K562 (cell line): Measurements from ENCODE around the gene PPARD. TPM values are rescaled to one million over a fixed set of nuclear protein-coding genes. Genes with fewer than 3 reads are reported as not detected.

ENCODE experiments used
- ATAC-seq: fragments of 200-7000 bp; cut with Tn5 transposase; 3 replicates; pipeline ENCODE4 v1.9.1; 2020; ENCODE audit warnings: moderate library complexity
- BruUV-seq: library from RNA; stranded (reverse); fragments of 400-500 nt; replicated peaks from 2 replicates; lab custom pipeline; 2021; lab: Mats Ljungman, UMichigan
- CTCF ChIA-PET: fragments of 300-600 bp; formaldehyde crosslinking; extraction: SDS; loops from one replicate; lab custom pipeline; 2021; ENCODE audit warnings: low intra/inter-chr PET ratio; lab: Yijun Ruan, JAX
- POLR2A ChIA-PET: fragments of 300-600, 350-650 bp; sonication (Branson Sonifier 250); formaldehyde crosslinking; extraction: SDS; loops from one replicate; lab custom pipeline; 2021; ENCODE audit warnings: antibody characterized with exemption, inconsistent platforms; lab: Yijun Ruan, JAX
- DNase-seq, 4 experiments: peaks; one replicate each; pipeline versions ENCODE4 v3.0.0 to v3.0.0-alpha.2; 2011 to 2018; ENCODE audit warnings: low spot score in 3 of 4, mixed read lengths in 3 of 4; ENCODE audit errors: extremely low read depth in 1 of 4
- FAIRE-seq: peaks from 2 replicates; lab custom pipeline; 2011; peaks lifted over from hg19 to GRCh38; lab: Jason Lieb, UNC
- H2AFZ ChIP-seq: 2 replicates; pipeline ENCODE4 v1.6.0; 2011; ENCODE audit warnings: low read depth, low read length, control low read depth, inconsistent platforms
- H3K27ac ChIP-seq: fragments of 200-600 bp; 3 replicates; pipeline ENCODE4 v1.8.0; 2011; ENCODE audit warnings: low read depth, mild to moderate bottlenecking, control low read depth, inconsistent platforms, low read length, moderate library complexity, mixed read lengths; ENCODE audit errors: extremely low read depth
- H3K27me3 ChIP-seq, 2 experiments: fragments of 300-600 bp in 1 of 2; 2 replicates in 1 of 2; 3 replicates in 1 of 2; pipeline versions ENCODE4 v1.6.0 to v1.8.0; 2011; ENCODE audit warnings: inconsistent platforms in 2 of 2, low read length in 2 of 2, mild to moderate bottlenecking in 1 of 2, mixed read lengths in 1 of 2, moderate library complexity in 1 of 2; ENCODE audit not compliant: control insufficient read depth in 2 of 2, insufficient read depth in 2 of 2
- H3K36me3 ChIP-seq: fragments of 300-600 bp; 3 replicates; pipeline ENCODE4 v1.8.0; 2011; ENCODE audit warnings: mild to moderate bottlenecking, low read length, inconsistent platforms; ENCODE audit not compliant: control insufficient read depth, insufficient read depth
- H3K4me1 ChIP-seq, 2 experiments: fragments of 200-600 bp in 1 of 2; replicated peaks in 1 of 2; 2 replicates in 1 of 2; 3 replicates in 1 of 2; pipeline versions ENCODE4 v1.5.1 to v1.8.0; 2011; ENCODE audit warnings: inconsistent platforms in 2 of 2, low read length in 2 of 2, mild to moderate bottlenecking in 1 of 2, mixed read lengths in 1 of 2, moderate library complexity in 1 of 2; ENCODE audit not compliant: control insufficient read depth in 2 of 2, insufficient read depth in 2 of 2
- H3K4me2 ChIP-seq: 2 replicates; pipeline ENCODE4 v1.6.1; 2011; ENCODE audit warnings: low read length, control low read depth, inconsistent platforms, mixed read lengths; ENCODE audit not compliant: insufficient read depth
- H3K4me3 ChIP-seq: fragments of 200-600 bp; sonication (generic), shearing (Covaris generic); 2 replicates; pipeline ENCODE4 v1.5.1; 2016; ENCODE audit warnings: control low read depth, inconsistent platforms
- H3K79me2 ChIP-seq: fragments of 200-600 bp; 3 replicates; pipeline ENCODE4 v1.8.0; 2011; ENCODE audit warnings: low read length, inconsistent platforms; ENCODE audit not compliant: control insufficient read depth, insufficient read depth
- H3K9ac ChIP-seq, 2 experiments: 2 replicates each; pipeline versions ENCODE4 v1.6.0 to v1.6.1; 2011; ENCODE audit warnings: low read depth in 2 of 2, low read length in 2 of 2, control low read depth in 1 of 2, inconsistent platforms in 1 of 2, mild to moderate bottlenecking in 1 of 2, mixed read lengths in 1 of 2; ENCODE audit not compliant: insufficient read depth in 1 of 2
- H3K9me1 ChIP-seq: one replicate; pipeline ENCODE4 v1.6.0; 2011; ENCODE audit warnings: inconsistent platforms, mild to moderate bottlenecking, low read length, moderate library complexity; ENCODE audit not compliant: control insufficient read depth, insufficient read depth
- H3K9me3 ChIP-seq: replicated peaks from 2 replicates; pipeline ENCODE4 v1.5.1; 2011; ENCODE audit warnings: low read depth, low read length, inconsistent platforms; ENCODE audit not compliant: control insufficient read depth, insufficient read depth
- H4K20me1 ChIP-seq: replicated peaks from 2 replicates; pipeline ENCODE4 v1.6.1; 2011; ENCODE audit warnings: low read length, inconsistent platforms, mixed read lengths; ENCODE audit not compliant: control insufficient read depth, insufficient read depth
- CEBPG ChIP-seq, 3 experiments: fragments of 200-800 bp in 1 of 3; sonication (Bioruptor generic) in 1 of 3; sonication (generic) in 1 of 3; formaldehyde crosslinking in 1 of 3; IDR thresholded peaks in 2 of 3; conservative IDR thresholded peaks in 1 of 3; 2 replicates each; pipeline versions ENCODE4 v1.6.1 to v1.8.0; 2016 to 2022; ENCODE audit warnings: missing compliant biosample characterization in 2 of 3, missing genetic modification characterization in 2 of 3, mild to moderate bottlenecking in 1 of 3, missing genetic modification reagents in 1 of 3
- HNRNPLL ChIP-seq: fragments of 200-400 bp; formaldehyde crosslinking; IDR thresholded peaks from 2 replicates; pipeline ENCODE4 v1.6.1; 2017; ENCODE audit warnings: low read length, low read depth, mild to moderate bottlenecking; ENCODE audit not compliant: poor library complexity, severe bottlenecking
- KDM1A ChIP-seq, 2 experiments: fragments of 450-650 bp; IDR thresholded peaks; 2 replicates each; pipeline ENCODE4 v1.6.1; 2016; ENCODE audit warnings: mild to moderate bottlenecking in 2 of 2
- MCM5 ChIP-seq: fragments of 450-650 bp; IDR thresholded peaks from 2 replicates; pipeline ENCODE4 v1.6.1; 2016; ENCODE audit warnings: low read depth
- RNF2 ChIP-seq: sonication (generic); IDR thresholded peaks from 2 replicates; pipeline ENCODE4 v1.6.1; 2016
- SMAD2 ChIP-seq: fragments of 150-350 bp; IDR thresholded peaks from 2 replicates; pipeline ENCODE4 v1.6.1; 2014; ENCODE audit warnings: low read depth, mild to moderate bottlenecking, low read length
- SRSF7 ChIP-seq: fragments of 200-400 bp; formaldehyde crosslinking; optimal IDR thresholded peaks from 2 replicates; pipeline ENCODE3; 2017; ENCODE audit warnings: mild to moderate bottlenecking, low read depth, low read length
- ZC3H4 ChIP-seq: sonication (generic); formaldehyde crosslinking; IDR thresholded peaks from 2 replicates; pipeline ENCODE4 v1.9.0; 2021; ENCODE audit warnings: missing genetic modification reagents, borderline replicate concordance
- ZKSCAN3 ChIP-seq: fragments of 250-450 bp; sonication (Bioruptor Pico); IDR thresholded peaks from 2 replicates; pipeline ENCODE4 v1.4.0; 2020
- WGBS: fragments of 100-300 bp; shearing (Covaris generic); methylation state at CpG from one replicate; pipeline ENCODE4 v1.1.6; 2016; ENCODE audit warnings: low coverage, mixed read lengths; ENCODE audit not compliant: insufficient coverage; ENCODE audit errors: missing lambda C conversion rate; 5-methylcytosine and 5-hydroxymethylcytosine counted together
- in situ Hi-C: fragments of 300-500 bp; cut with MboI; formaldehyde crosslinking; loops from 4 replicates; pipeline ENCODE4 v1.15.0; 2018; ENCODE audit warnings: inconsistent platforms, mixed read lengths
- intact Hi-C: fragments of 100-400 bp; cut with micrococcal nuclease; formaldehyde crosslinking; loops from 2 replicates; pipeline ENCODE4 v1.14.2; 2022
- polyA plus RNA-seq, 8 experiments: library from polyadenylated mRNA; depleted of rRNA in 4 of 8; stranded (reverse) in 5 of 8; unstranded in 3 of 8; fragments of >200 nt; fragmentation: Nextera tagmentation in 2 of 8; fragmentation: Illumina TruSeq in 1 of 8; extraction: Ambion mirVana in 2 of 8; extraction: Trizol in 1 of 8; gene quantifications; 2 replicates each; pipeline versions ENCODE4 v1.2.1 to v1.2.3, GENCODE V29; 2011 to 2014; ENCODE audit warnings: inconsistent platforms in 1 of 8, missing spikeins in 1 of 8
- total RNA-seq, 7 experiments: library from RNA; depleted of rRNA in 6 of 7; stranded (reverse); fragments of >200 nt in 6 of 7; fragmentation: Illumina TruSeq in 2 of 7; extraction: Trizol in 2 of 7; gene quantifications; 2 replicates each; pipeline versions ENCODE4 v1.2.1 to v1.2.3, GENCODE V29; 2011 to 2021; ENCODE audit warnings: low replicate concordance in 1 of 7
- TF ChIP-seq, protein P1 (sequence below): fragments of 250-450 bp; sonication (Bioruptor Pico); IDR thresholded peaks from 2 replicates; pipeline ENCODE4 v1.5.0; 2021; ENCODE audit warnings: mild to moderate bottlenecking, borderline replicate concordance
- TF ChIP-seq, protein P2 (sequence below), 2 experiments: fragments of 450-650 bp; IDR thresholded peaks; 2 replicates each; pipeline ENCODE4 v1.6.1; 2016
- TF ChIP-seq, protein P3 (sequence below): sonication (generic); formaldehyde crosslinking; IDR thresholded peaks from 2 replicates; pipeline ENCODE4 v1.8.0; 2022; ENCODE audit warnings: missing genetic modification reagents, mild to moderate bottlenecking, borderline replicate concordance

PPARD gene
- total and polyA plus RNA-seq, 9 of the 15 experiments (the other 6 are each of a cell fraction or from before 2014, with no cell fraction given) = 0.14 to 13.2 (median 3.8) TPM

DNA sequence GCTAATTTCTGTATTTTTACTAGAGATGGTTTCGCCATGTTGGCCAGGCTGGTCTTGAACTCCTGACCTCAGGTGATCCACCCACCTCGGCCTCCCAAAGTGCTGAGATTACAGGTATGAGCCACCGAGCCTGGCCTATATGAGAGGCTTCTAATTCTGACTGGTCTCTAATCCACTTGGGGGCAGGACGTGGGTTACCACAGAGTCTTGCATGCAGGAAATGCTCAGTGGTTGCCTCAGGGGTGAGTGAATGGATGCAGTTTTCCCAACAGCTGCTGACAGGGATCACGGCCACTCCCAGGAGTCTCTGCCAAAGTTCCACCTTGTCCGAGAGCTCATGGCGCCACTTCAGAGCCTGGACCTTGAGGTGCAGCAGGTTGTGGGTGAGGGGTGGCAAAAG is 103.3 kb downstream of the PPARD start:
- WGBS = 14% methylated on average over 7 of the region's 7 CpGs
- Histone ChIP-seq H4K20me1 (no peaks in the 10 kb centered on the region), H3K4me3 (no peak overlapping the region)
- intact Hi-C loops = loop anchor here (5.0 kb wide), 1 partner anchor 458 kb away; no protein-coding TSS in a partner anchor
- no peak for TF ChIP-seq ZC3H4 (CRISPR knock-in tag)
- no peak for TF ChIP-seq RNF2
- TF ChIP-seq CEBPG (CRISPR knock-in tag; IDR thresholded peaks at IDR 0.05) = no peak
- TF ChIP-seq CEBPG (tag; conservative IDR thresholded peaks at IDR 0.05 in 1 of 2, IDR thresholded peaks at IDR 0.05 in 1 of 2) = no peak
- no peak for TF ChIP-seq MCM5
- TF ChIP-seq, protein P1, sequence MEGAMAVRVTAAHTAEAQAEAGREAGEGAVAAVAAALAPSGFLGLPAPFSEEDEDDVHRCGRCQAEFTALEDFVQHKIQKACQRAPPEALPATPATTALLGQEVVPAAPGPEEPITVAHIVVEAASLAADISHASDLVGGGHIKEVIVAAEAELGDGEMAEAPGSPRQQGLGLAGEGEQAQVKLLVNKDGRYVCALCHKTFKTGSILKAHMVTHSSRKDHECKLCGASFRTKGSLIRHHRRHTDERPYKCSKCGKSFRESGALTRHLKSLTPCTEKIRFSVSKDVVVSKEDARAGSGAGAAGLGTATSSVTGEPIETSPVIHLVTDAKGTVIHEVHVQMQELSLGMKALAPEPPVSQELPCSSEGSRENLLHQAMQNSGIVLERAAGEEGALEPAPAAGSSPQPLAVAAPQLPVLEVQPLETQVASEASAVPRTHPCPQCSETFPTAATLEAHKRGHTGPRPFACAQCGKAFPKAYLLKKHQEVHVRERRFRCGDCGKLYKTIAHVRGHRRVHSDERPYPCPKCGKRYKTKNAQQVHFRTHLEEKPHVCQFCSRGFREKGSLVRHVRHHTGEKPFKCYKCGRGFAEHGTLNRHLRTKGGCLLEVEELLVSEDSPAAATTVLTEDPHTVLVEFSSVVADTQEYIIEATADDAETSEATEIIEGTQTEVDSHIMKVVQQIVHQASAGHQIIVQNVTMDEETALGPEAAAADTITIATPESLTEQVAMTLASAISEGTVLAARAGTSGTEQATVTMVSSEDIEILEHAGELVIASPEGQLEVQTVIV (CRISPR knock-in tag) = no peak
- no peak for TF ChIP-seq SRSF7
- TF ChIP-seq HNRNPLL = no peak
- no peak for TF ChIP-seq SMAD2
- TF ChIP-seq, protein P2, sequence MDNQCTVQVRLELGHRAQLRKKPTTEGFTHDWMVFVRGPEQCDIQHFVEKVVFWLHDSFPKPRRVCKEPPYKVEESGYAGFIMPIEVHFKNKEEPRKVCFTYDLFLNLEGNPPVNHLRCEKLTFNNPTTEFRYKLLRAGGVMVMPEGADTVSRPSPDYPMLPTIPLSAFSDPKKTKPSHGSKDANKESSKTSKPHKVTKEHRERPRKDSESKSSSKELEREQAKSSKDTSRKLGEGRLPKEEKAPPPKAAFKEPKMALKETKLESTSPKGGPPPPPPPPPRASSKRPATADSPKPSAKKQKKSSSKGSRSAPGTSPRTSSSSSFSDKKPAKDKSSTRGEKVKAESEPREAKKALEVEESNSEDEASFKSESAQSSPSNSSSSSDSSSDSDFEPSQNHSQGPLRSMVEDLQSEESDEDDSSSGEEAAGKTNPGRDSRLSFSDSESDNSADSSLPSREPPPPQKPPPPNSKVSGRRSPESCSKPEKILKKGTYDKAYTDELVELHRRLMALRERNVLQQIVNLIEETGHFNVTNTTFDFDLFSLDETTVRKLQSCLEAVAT (IDR thresholded peaks at IDR 0.05) = no peak
- no peak for TF ChIP-seq KDM1A (IDR thresholded peaks at IDR 0.05)
- TF ChIP-seq, protein P3, sequence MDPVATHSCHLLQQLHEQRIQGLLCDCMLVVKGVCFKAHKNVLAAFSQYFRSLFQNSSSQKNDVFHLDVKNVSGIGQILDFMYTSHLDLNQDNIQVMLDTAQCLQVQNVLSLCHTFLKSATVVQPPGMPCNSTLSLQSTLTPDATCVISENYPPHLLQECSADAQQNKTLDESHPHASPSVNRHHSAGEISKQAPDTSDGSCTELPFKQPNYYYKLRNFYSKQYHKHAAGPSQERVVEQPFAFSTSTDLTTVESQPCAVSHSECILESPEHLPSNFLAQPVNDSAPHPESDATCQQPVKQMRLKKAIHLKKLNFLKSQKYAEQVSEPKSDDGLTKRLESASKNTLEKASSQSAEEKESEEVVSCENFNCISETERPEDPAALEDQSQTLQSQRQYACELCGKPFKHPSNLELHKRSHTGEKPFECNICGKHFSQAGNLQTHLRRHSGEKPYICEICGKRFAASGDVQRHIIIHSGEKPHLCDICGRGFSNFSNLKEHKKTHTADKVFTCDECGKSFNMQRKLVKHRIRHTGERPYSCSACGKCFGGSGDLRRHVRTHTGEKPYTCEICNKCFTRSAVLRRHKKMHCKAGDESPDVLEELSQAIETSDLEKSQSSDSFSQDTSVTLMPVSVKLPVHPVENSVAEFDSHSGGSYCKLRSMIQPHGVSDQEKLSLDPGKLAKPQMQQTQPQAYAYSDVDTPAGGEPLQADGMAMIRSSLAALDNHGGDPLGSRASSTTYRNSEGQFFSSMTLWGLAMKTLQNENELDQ (CRISPR knock-in tag) = no peak
- TF ChIP-seq ZKSCAN3 (CRISPR knock-in tag) = no peak
- TF ChIP-seq, all 486 proteins: peak for 0
- ATAC-seq (no peak), DNase-seq (no peak), FAIRE-seq (no peak)
- H3K27me3 ChIP-seq = peaks cover 14 to 21% of the 10 kb centered on the region in 2 experiments; a peak in 4 of 5 replicates
- BruUV-seq = no TSS peak
- no peaks in the 10 kb centered on the region for H3K79me2 ChIP-seq
- in situ Hi-C loops = no loop called here
- no peak overlapping the region for H3K27ac ChIP-seq
- ChIA-PET CTCF (interaction anchor here (1.5 kb wide), 1 partner anchor 147 kb away, joined by 4 read pairs; no protein-coding TSS in a partner anchor), POLR2A (interaction anchor here (0.6 kb wide), 2 partner anchors 58 to 658 kb away, joined by 3 read pairs; no protein-coding TSS in a partner anchor)
- no peak overlapping the region for H2AFZ ChIP-seq
- no peaks in the 10 kb centered on the region for H3K9me1 ChIP-seq
- peak overlapping the region in 1 of 2 experiments; percentile 35; a peak in 1 of 4 replicates for H3K9ac ChIP-seq
- peaks cover 0 to 10% of the 10 kb centered on the region in 2 experiments; a peak in 1 of 5 replicates for H3K4me1 ChIP-seq
- no peak overlapping the region for H3K4me2 ChIP-seq
- H3K36me3 ChIP-seq = no peaks in the 10 kb centered on the region
- H3K9me3 ChIP-seq = no peaks in the 10 kb centered on the region
